ENCODE data around the gene NTM.

DNA sequence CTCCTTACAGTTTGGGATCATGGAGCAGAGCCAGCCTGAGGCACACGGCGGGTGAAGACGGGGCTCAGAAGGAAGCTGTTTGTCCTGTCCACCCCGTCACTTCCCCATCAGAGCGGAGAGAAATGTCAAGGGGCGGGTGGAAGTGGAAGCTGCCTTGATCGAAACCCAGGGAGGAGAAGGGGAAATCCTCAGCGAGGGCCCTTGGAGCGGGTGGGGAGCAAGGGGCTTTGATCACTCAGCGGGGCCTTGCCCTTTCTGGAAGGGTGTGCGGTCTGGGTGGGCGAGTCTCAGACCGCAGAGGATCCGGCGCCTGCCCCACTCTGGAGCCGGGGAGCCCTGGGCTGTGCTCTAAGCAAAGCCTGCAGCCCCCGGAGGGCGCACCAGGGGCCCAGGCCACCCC, 320.4 kb downstream of the NTM start:
- TF ChIP-seq, protein P1, sequence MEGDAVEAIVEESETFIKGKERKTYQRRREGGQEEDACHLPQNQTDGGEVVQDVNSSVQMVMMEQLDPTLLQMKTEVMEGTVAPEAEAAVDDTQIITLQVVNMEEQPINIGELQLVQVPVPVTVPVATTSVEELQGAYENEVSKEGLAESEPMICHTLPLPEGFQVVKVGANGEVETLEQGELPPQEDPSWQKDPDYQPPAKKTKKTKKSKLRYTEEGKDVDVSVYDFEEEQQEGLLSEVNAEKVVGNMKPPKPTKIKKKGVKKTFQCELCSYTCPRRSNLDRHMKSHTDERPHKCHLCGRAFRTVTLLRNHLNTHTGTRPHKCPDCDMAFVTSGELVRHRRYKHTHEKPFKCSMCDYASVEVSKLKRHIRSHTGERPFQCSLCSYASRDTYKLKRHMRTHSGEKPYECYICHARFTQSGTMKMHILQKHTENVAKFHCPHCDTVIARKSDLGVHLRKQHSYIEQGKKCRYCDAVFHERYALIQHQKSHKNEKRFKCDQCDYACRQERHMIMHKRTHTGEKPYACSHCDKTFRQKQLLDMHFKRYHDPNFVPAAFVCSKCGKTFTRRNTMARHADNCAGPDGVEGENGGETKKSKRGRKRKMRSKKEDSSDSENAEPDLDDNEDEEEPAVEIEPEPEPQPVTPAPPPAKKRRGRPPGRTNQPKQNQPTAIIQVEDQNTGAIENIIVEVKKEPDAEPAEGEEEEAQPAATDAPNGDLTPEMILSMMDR (IDR thresholded peaks at IDR 0.05) = no peak
- no peak for TF ChIP-seq POLR2A (IDR thresholded peaks at IDR 0.05)

Measured in uterus (tissue), 2 donors.